COLO668 (cell line): ENCODE results near the gene PPP3CB.
"Not testable (repeated sequence)": the region's sequence is repeated elsewhere in the genome, so short reads cannot be mapped to it uniquely, and the experiment has no call there.

Source experiments
- DNase-seq: peaks from one replicate; lab custom pipeline; 2025; ENCODE audit not compliant: unreplicated experiment; lab: John Stamatoyannopoulos, UW

The PPP3CB gene

DNA sequence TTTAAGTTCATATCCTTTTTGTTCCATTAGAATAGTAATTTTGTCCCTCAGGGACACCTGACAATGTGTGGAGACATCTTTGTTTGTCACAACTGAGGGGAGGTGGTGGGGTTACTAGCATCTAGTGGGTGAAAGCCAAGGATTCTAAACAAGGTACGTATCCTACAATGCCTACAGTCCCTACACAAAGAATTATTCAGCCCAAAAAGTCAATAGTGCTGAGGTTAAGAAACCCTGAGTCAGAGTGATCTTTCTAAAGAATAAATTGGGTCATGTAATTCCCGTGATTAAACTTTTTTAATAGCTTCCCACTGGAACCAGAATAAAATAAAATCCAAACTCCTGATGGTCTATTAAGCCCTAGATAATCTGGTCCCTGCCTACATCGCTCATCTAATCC is 79.3 kb downstream of the PPP3CB start:
- no peak for DNase-seq

DNA sequence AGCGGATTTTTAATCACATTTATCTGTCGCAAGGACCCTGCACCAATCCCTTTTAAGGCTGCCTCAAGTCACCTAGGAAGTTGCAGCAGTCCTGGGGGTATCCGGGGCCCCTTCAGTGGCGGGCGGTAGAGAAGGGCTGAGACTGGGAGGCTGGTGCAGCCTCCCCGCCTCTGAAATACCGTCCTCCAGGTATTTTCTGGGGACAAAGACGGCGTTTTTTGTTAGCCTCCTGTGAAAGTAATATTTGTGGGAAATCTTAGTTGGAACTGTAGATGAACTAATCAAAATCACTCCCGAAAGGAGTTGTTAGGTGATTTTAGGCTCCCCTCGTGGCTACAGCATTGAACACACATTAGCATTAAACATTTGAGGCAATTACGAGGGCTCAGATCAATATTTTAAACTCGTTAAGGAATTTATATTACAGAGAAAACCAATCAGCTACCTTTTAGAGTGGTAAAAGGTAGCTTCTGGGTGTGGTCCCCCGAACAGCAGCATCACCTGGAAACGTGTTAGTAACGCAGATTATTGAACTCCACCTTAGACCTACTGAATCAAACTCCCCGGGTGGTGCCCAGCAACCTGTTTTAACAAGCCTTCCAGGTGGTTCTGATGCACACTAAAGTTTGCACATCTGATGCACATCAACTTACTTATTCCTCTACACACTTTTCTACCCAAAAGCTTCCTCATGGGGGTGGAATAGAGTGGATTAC is 81.4 kb downstream of the PPP3CB start:
- DNase-seq, result peak; percentile 14

DNA sequence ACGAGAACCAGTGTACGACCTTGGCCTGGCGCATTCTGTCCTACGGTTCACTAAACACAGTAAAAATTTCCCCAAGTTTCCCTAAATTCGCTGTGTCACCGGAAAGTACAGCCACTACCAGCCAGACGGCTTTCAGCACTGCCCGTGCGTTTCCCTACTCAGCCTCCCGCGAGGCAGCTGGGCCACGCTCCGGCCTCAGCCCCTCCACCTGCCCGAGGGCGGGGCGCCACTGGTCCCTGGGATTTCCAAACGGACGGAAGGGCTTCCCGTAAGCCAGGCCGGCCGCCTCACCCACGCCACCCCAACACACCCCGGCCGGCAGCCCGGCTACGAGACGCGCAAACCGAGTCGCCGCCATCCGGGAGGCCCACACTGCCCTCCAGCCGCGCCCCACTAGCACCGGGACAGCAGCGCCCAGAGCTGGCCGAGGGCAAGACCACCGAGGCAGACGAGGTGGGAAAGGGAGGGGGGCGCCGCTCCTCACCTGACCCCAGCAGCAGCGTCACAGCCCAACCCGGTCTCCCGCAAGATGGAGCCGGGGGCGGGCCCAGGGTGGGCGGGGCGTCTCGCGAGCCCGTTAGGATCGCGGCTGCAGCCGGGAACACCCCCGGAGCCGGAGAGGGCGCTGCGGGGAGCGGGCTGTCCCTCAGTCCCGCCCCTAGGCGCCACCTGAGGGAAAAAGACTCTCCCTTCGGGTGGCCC is 82.1 kb downstream of the PPP3CB start, which contains the start of gene ANXA7:
TSS of gene ANXA7 (minus strand) at position 531 of the 702 bp plus-strand sequence. CDS start 13,202 bp downstream, outside the sequence.
- peak; percentile 92 for DNase-seq

- peak; percentile 53 for DNase-seq
Observed at GRCh38 chr10:73413108-73413527, 82.7 kb downstream of the PPP3CB start.

- no peak for DNase-seq
Observed at GRCh38 chr10:73410897-73411296, 84.9 kb downstream of the PPP3CB start.

DNA sequence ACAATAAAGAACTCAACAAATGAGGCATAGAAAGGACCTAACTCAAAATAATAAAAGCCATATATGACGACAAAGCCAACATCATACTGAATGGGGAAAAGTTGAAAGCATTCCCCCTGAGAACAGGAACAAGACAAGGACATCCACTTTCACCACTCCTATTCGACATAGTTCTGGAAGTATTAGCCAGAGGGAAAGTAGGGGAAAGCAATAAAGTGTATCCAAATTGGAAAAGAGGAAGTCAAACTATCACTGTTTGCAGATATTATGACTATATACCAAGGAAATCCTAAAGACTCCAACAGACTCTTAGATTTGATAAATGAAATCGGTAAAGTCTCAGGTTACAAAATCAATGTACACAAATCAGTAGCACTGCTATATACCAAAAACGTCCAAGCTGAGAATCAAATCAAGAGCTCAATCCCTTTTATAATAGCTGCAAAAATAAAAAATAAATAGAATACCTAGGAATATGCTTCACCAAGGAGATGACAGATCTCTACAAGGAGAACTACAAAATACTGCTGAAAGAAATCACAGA is 86.8 kb downstream of the PPP3CB start:
- DNase-seq, result no peak

- DNase-seq, result no peak
Observed at GRCh38 chr10:73408061-73408460, 87.8 kb downstream of the PPP3CB start.

- no peak for DNase-seq
Observed at GRCh38 chr10:73407495-73407894, 88.3 kb downstream of the PPP3CB start.

DNA sequence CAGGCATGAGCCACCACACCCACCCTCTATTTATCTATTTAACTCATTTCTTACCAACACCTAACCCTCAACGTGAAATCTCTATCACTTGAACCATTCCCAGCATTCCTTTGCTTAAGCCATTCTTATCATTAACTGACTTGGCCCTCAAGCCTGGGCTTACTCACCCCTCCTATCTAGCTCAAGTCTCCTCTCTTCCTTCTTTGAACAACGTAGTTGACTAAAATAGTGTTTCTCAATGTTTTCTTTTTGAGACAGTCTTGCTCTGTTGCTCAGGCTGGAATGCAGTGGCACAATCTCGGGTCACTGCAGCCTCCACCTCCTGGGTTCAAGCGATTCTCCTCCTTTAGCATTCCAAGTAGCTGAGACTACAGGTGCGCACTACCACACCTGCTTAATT is 89.0 kb downstream of the PPP3CB start:
- no peak for DNase-seq

DNA sequence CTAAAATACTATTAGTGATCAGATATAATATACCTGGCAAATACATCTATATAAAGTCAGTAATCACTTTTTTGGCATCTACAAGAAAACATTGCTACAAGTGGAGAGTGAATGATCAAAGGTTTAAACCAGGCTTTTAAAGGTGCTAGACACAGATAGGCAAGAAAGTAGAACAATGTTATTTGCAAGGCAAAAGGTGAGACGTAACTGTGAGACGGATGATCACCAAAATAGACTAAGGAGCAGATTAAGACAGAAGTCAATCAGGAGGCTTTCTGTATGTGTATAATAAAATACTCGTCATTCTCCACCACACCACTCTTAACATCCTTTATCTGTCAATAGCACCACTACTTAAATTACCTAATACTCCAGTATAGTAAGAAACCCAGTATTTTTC is 90.3 kb downstream of the PPP3CB start:
- DNase-seq, result no peak

GRCh38 chr10:73404690-73405089 is 91.1 kb downstream of the PPP3CB start:
- DNase-seq, result peak; percentile 14

- no peak for DNase-seq
Observed at GRCh38 chr10:73401636-73402035, 94.2 kb downstream of the PPP3CB start.

GRCh38 chr10:73399063-73399462 is 96.8 kb downstream of the PPP3CB start:
- DNase-seq, result no peak

DNA sequence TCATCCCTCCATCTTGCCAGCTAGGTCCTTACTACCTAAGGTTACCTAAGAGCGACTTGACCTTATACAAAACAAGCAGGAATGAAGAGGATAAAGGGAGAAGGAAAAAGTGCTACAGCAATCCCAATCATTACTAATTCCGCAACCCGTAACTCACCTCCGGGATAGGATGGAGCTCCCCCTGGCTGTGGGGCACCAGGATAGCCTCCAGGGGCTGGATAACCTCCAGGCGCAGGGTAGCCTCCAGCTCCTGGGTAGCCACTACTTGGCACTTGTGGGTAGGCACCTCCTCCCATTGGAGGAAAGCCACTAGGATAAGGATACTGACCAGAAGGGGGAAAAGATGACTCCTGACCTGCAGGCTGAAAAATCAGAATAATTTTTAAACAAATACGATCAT is 97.8 kb downstream of the PPP3CB start:
- peak; percentile 1 for DNase-seq

DNA sequence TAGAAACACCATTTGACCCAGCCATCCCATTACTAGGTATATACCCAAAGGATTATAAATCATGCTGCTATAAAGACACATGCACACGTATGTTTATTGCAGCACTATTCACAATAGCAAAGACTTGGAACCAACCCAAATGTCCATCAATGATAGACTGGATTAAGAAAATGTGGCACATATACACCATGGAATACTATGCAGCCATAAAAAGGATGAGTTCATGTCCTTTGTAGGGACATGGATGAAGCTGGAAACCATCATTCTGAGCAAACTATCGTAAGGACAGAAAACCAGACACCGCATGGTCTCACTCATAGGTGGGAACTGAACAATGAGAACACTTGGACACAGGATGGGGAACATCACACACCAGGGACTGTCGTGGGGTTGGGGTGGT is 101.5 kb downstream of the PPP3CB start:
- not testable (repeated sequence) for DNase-seq

DNA sequence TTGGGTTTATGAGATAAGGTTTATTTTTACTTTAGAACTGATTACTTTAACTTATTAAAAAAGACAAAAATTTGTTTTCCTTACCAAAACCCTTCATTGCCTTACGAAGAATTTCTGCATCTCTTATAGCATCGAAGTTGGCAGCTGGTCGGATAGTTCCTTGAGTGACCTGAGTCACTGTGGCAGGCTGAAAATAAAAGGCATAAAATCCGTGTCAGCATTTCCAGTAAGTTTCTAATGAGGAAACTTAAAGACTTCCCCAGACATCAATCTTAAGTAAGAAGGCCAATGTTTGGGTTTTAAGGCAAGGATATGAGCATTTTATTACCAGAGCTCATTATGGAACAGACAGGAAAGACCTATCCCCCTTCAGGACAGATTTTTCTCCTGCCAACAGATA is 107.6 kb downstream of the PPP3CB start:
- no peak for DNase-seq

- no peak for DNase-seq
Observed at GRCh38 chr10:73386583-73386982, 109.2 kb downstream of the PPP3CB start.
